NB4 (cell line): ENCODE measurements around the gene CYP39A1.

Experiments used
- CTCF ChIP-seq: IDR thresholded peaks from one replicate; pipeline ENCODE4 v1.5.1; 2012; ENCODE audit warnings: low read depth, low read length
- MAX ChIP-seq: IDR thresholded peaks from 2 replicates; pipeline ENCODE4 v1.6.1; 2011; ENCODE audit warnings: low read depth, low read length
- POLR2A ChIP-seq: IDR thresholded peaks from 2 replicates; pipeline ENCODE4 v1.6.1; 2011; ENCODE audit warnings: mild to moderate bottlenecking; ENCODE audit not compliant: insufficient read length; ENCODE audit errors: extremely low read depth

GRCh38 chr6:46538800-46539480, 113.7 kb downstream of the CYP39A1 start:
- no peak for TF ChIP-seq MAX
- no peak for TF ChIP-seq CTCF
- TF ChIP-seq POLR2A = no peak
